SJSA1 (cell line): ENCODE results near the gene FGR. TPM values are rescaled to one million over a fixed set of nuclear protein-coding genes. Genes with fewer than 3 reads are reported as not detected.
"Not testable (repeated sequence)": the region's sequence is repeated elsewhere in the genome, so short reads cannot be mapped to it uniquely, and the experiment has no call there.

ENCODE experiments used
- DNase-seq, 2 experiments: peaks; one replicate each; pipeline ENCODE4 v3.0.0-alpha.2; 2015 to 2020; ENCODE audit warnings: low spot score in 2 of 2, low read depth in 1 of 2
- H3K27ac ChIP-seq: fragments of 250-450 bp; sonication (Bioruptor Pico); 2 replicates; pipeline ENCODE4 v1.5.1; 2020; ENCODE audit warnings: mild to moderate bottlenecking, moderate library complexity
- H3K27me3 ChIP-seq: fragments of 250-450 bp; sonication (Bioruptor Pico); replicated peaks from 2 replicates; pipeline ENCODE4 v1.5.1; 2020; ENCODE audit warnings: mild to moderate bottlenecking, moderate library complexity
- H3K36me3 ChIP-seq: fragments of 250-450 bp; sonication (Bioruptor Pico); 2 replicates; pipeline ENCODE4 v1.5.1; 2020; ENCODE audit warnings: mild to moderate bottlenecking
- H3K4me1 ChIP-seq: fragments of 250-450 bp; sonication (Bioruptor Pico); replicated peaks from 2 replicates; pipeline ENCODE4 v1.6.1; 2021; ENCODE audit warnings: mild to moderate bottlenecking
- H3K4me3 ChIP-seq: fragments of 250-450 bp; sonication (Bioruptor Pico); 2 replicates; pipeline ENCODE4 v1.5.1; 2020; ENCODE audit warnings: mild to moderate bottlenecking
- H3K9me3 ChIP-seq: fragments of 250-450 bp; sonication (Bioruptor Pico); replicated peaks from 2 replicates; pipeline ENCODE4 v1.5.1; 2020; ENCODE audit warnings: mild to moderate bottlenecking
- total RNA-seq: library from RNA; depleted of rRNA; stranded (reverse); fragments of >200 nt; shearing (Covaris generic); gene quantifications from 2 replicates; pipeline ENCODE4 v1.2.3, GENCODE V29; 2014

Gene FGR
- total RNA-seq, 1 experiment from 2014 or later = not detected

- Histone ChIP-seq H3K27ac (no peak overlapping the region), H3K4me3 (no peak overlapping the region), H3K27me3 (no peaks in the 10 kb centered on the region), H3K36me3 (no peaks in the 10 kb centered on the region), H3K9me3 (no peaks in the 10 kb centered on the region), H3K4me1 (no peaks in the 10 kb centered on the region)
- DNase-seq = no peak
Measured at GRCh38 chr1:27623327-27624212, 11.4 kb downstream of the FGR start.

- no peak for DNase-seq
- Histone ChIP-seq H3K4me1 (no peaks in the 10 kb centered on the region), H3K27ac (no peak overlapping the region), H3K27me3 (no peaks in the 10 kb centered on the region), H3K9me3 (no peaks in the 10 kb centered on the region), H3K4me3 (no peak overlapping the region), H3K36me3 (no peaks in the 10 kb centered on the region)
Measured at GRCh38 chr1:27622828-27623227, 12.2 kb downstream of the FGR start.

- no peaks in the 10 kb centered on the region for H3K27me3 ChIP-seq
- H3K4me1 ChIP-seq = no peaks in the 10 kb centered on the region
- no peaks in the 10 kb centered on the region for H3K9me3 ChIP-seq
- no peak for DNase-seq
- H3K4me3 ChIP-seq = no peak overlapping the region
- no peak overlapping the region for H3K27ac ChIP-seq
- H3K36me3 ChIP-seq = no peaks in the 10 kb centered on the region
Measured at GRCh38 chr1:27621051-27621920, 13.7 kb downstream of the FGR start.

GRCh38 chr1:27619782-27620438 lies 15.1 kb downstream of the FGR start:
- not testable (repeated sequence) for H3K9me3 ChIP-seq, H3K4me1 ChIP-seq, H3K4me3 ChIP-seq, DNase-seq, H3K27ac ChIP-seq, H3K36me3 ChIP-seq, H3K27me3 ChIP-seq

GRCh38 chr1:27618341-27619082 lies 16.5 kb downstream of the FGR start:
- Histone ChIP-seq H3K4me1 (no peaks in the 10 kb centered on the region), H3K9me3 (no peaks in the 10 kb centered on the region), H3K27ac (no peak overlapping the region), H3K36me3 (no peaks in the 10 kb centered on the region), H3K4me3 (no peak overlapping the region), H3K27me3 (no peaks in the 10 kb centered on the region)
- no peak for DNase-seq

GRCh38 chr1:27617420-27617819 lies 17.6 kb downstream of the FGR start:
- H3K9me3 ChIP-seq = no peaks in the 10 kb centered on the region
- DNase-seq = no peak
- H3K36me3 ChIP-seq = no peaks in the 10 kb centered on the region
- H3K4me3 ChIP-seq = no peak overlapping the region
- no peaks in the 10 kb centered on the region for H3K27me3 ChIP-seq
- H3K4me1 ChIP-seq = no peaks in the 10 kb centered on the region
- no peak overlapping the region for H3K27ac ChIP-seq

GRCh38 chr1:27616441-27616840 lies 18.5 kb downstream of the FGR start:
- no peak overlapping the region for H3K27ac ChIP-seq
- no peak overlapping the region for H3K4me3 ChIP-seq
- H3K27me3 ChIP-seq = no peaks in the 10 kb centered on the region
- H3K9me3 ChIP-seq = no peaks in the 10 kb centered on the region
- no peaks in the 10 kb centered on the region for H3K4me1 ChIP-seq
- DNase-seq = no peak
- H3K36me3 ChIP-seq = no peaks in the 10 kb centered on the region

GRCh38 chr1:27615346-27616192 lies 19.4 kb downstream of the FGR start:
- Histone ChIP-seq H3K4me1 (no peaks in the 10 kb centered on the region), H3K36me3 (no peaks in the 10 kb centered on the region), H3K27ac (no peak overlapping the region), H3K9me3 (no peaks in the 10 kb centered on the region), H3K27me3 (peaks cover under 1% of the 10 kb centered on the region; the same call in 1 of the 2 replicates), H3K4me3 (no peak overlapping the region)
- no peak for DNase-seq

GRCh38 chr1:27614625-27615344 lies 20.2 kb downstream of the FGR start:
- no peak overlapping the region for H3K4me3 ChIP-seq
- no peaks in the 10 kb centered on the region for H3K36me3 ChIP-seq
- no peak for DNase-seq
- peaks cover 6% of the 10 kb centered on the region; the same call in 1 of the 2 replicates for H3K27me3 ChIP-seq
- H3K9me3 ChIP-seq = no peaks in the 10 kb centered on the region
- no peaks in the 10 kb centered on the region for H3K4me1 ChIP-seq
- no peak overlapping the region for H3K27ac ChIP-seq

GRCh38 chr1:27614043-27614624 lies 20.9 kb downstream of the FGR start:
- no peak overlapping the region for H3K27ac ChIP-seq
- H3K4me1 ChIP-seq = no peaks in the 10 kb centered on the region
- no peaks in the 10 kb centered on the region for H3K9me3 ChIP-seq
- DNase-seq = no peak
- H3K4me3 ChIP-seq = no peak overlapping the region
- H3K27me3 ChIP-seq = peaks cover 9% of the 10 kb centered on the region; the same call in 1 of the 2 replicates
- no peaks in the 10 kb centered on the region for H3K36me3 ChIP-seq

- H3K27me3 ChIP-seq = peaks cover 9% of the 10 kb centered on the region; the same call in 1 of the 2 replicates
- no peak overlapping the region for H3K27ac ChIP-seq
- H3K4me1 ChIP-seq = 0 out of 2 replicates have a peak, but pooled peaks cover 3% of the 10 kb centered on the region
- no peak overlapping the region for H3K4me3 ChIP-seq
- H3K36me3 ChIP-seq = no peaks in the 10 kb centered on the region
- H3K9me3 ChIP-seq = 0 out of 2 replicates have a peak, but pooled peaks cover 3% of the 10 kb centered on the region
- no peak for DNase-seq
Measured at GRCh38 chr1:27612718-27613117, 22.3 kb downstream of the FGR start.

- 0 out of 2 replicates have a peak, but pooled peaks cover 3% of the 10 kb centered on the region for H3K9me3 ChIP-seq
- H3K4me1 ChIP-seq = peaks cover 9% of the 10 kb centered on the region
- DNase-seq = no peak
- no peak overlapping the region for H3K4me3 ChIP-seq
- no peak overlapping the region for H3K27ac ChIP-seq
- no peaks in the 10 kb centered on the region for H3K36me3 ChIP-seq
- H3K27me3 ChIP-seq = peaks cover 9% of the 10 kb centered on the region; the same call in 1 of the 2 replicates
Measured at GRCh38 chr1:27611450-27611849, 23.5 kb downstream of the FGR start.
